Fibroblast of the aortic adventitia (primary cell): ENCODE measurements around the gene ST6GALNAC3. TPM values are rescaled to one million over a fixed set of nuclear protein-coding genes. Genes with fewer than 3 reads are reported as not detected.
"Not testable (repeated sequence)": the region's sequence is repeated elsewhere in the genome, so short reads cannot be mapped to it uniquely, and the experiment has no call there.

Source experiments
- DNase-seq: peaks from one replicate; pipeline ENCODE4 v3.0.0-alpha.2; 2010; ENCODE audit warnings: low read depth
- H3K4me3 ChIP-seq: 2 replicates; pipeline ENCODE4 v1.5.1; 2011; ENCODE audit warnings: low read depth, mild to moderate bottlenecking, control low read depth, low read length, moderate library complexity
- CTCF ChIP-seq: IDR thresholded peaks from 2 replicates; pipeline ENCODE4 v1.5.1; 2011; ENCODE audit warnings: mild to moderate bottlenecking, low read length, control low read depth, inconsistent platforms; ENCODE audit not compliant: insufficient read depth
- total RNA-seq: library from RNA; depleted of rRNA; stranded (reverse); fragments of >200 nt; gene quantifications from 2 replicates; pipeline ENCODE4 v1.2.3, GENCODE V29; 2012; ENCODE audit warnings: low replicate concordance

Gene ST6GALNAC3
- total RNA-seq, 1 donor, result 3.1 TPM

GRCh38 chr1:76640723-76641122 is 566.2 kb downstream of the ST6GALNAC3 start:
- no peak overlapping the region for H3K4me3 ChIP-seq
- no peak for TF ChIP-seq CTCF
- DNase-seq, result no peak

- DNase-seq, result no peak
- no peak for TF ChIP-seq CTCF
- H3K4me3 ChIP-seq, result no peak overlapping the region
These were observed 569.6 kb downstream of the ST6GALNAC3 start for GRCh38 chr1:76644139-76644538.

GRCh38 chr1:76652860-76653259 is 578.3 kb downstream of the ST6GALNAC3 start:
- not testable (repeated sequence) for H3K4me3 ChIP-seq, DNase-seq

- no peak for DNase-seq
- H3K4me3 ChIP-seq, result no peak overlapping the region
- TF ChIP-seq CTCF, result no peak
These were observed 583.1 kb downstream of the ST6GALNAC3 start for GRCh38 chr1:76657623-76658022.

- no peak for DNase-seq
- no peak overlapping the region for H3K4me3 ChIP-seq
- TF ChIP-seq CTCF, result no peak
These were observed 584.8 kb downstream of the ST6GALNAC3 start for GRCh38 chr1:76659171-76659940.

GRCh38 chr1:76661531-76661930 is 587.0 kb downstream of the ST6GALNAC3 start:
- no peak for TF ChIP-seq CTCF
- DNase-seq, result no peak
- H3K4me3 ChIP-seq, result no peak overlapping the region

GRCh38 chr1:76666499-76666898 is 592.0 kb downstream of the ST6GALNAC3 start:
- no peak overlapping the region for H3K4me3 ChIP-seq
- TF ChIP-seq CTCF, result no peak
- no peak for DNase-seq
